AG09309 (cell line): ENCODE measurements around the gene WBP1L.

Source experiments
- DNase-seq: peaks from one replicate; pipeline ENCODE4 v3.0.0-alpha.2; 2010; ENCODE audit warnings: low read depth
- H3K4me3 ChIP-seq: 2 replicates; pipeline ENCODE4 v1.5.1; 2011; ENCODE audit warnings: mild to moderate bottlenecking, low read depth, low read length, moderate library complexity; ENCODE audit not compliant: control insufficient read depth
- CTCF ChIP-seq: IDR thresholded peaks from 2 replicates; pipeline ENCODE4 v1.5.1; 2011; ENCODE audit warnings: mild to moderate bottlenecking, low read depth, low read length, inconsistent platforms; ENCODE audit not compliant: insufficient read depth, control insufficient read depth; ENCODE audit errors: missing control alignments

The WBP1L gene

GRCh38 chr10:102811346-102811745 is 67.6 kb downstream of the WBP1L start:
- no peak for TF ChIP-seq CTCF
- DNase-seq, result no peak
- no peak overlapping the region for H3K4me3 ChIP-seq

DNA sequence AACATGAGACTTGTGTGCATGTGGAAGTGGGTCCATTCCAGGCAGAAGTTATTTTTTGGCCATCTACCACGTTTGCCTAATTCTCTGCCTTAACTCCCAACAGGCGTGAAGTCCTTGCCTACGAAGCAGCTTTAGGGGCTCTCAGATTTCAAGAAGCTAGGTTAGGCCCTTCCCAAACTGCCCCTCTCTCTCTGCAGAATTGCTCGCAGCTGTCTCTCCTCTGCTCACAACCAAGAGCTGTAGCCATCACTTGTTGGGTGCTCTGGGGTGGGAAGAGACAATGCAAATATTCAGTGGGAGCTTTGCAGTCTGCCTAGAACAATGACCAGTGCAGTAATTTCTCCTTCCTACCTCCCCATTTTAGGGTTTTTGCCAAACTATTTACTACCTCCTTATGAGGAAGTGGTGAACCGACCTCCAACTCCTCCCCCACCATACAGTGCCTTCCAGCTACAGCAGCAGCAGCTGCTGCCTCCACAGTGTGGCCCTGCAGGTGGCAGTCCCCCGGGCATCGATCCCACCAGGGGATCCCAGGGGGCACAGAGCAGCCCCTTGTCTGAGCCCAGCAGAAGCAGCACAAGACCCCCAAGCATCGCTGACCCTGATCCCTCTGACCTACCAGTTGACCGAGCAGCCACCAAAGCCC is 68.6 kb downstream of the WBP1L start:
- no peak for DNase-seq
- no peak overlapping the region for H3K4me3 ChIP-seq
- no peak for TF ChIP-seq CTCF

- TF ChIP-seq CTCF, result no peak
- no peak for DNase-seq
- no peak overlapping the region for H3K4me3 ChIP-seq
These were observed 69.3 kb downstream of the WBP1L start for GRCh38 chr10:102813017-102813541.

GRCh38 chr10:102813734-102814452 is 70.1 kb downstream of the WBP1L start:
- DNase-seq, result no peak
- H3K4me3 ChIP-seq, result no peak overlapping the region
- no peak for TF ChIP-seq CTCF

- no peak for TF ChIP-seq CTCF
- no peak for DNase-seq
- no peak overlapping the region for H3K4me3 ChIP-seq
These were observed 70.7 kb downstream of the WBP1L start for GRCh38 chr10:102814453-102814871.

- no peak for TF ChIP-seq CTCF
- no peak for DNase-seq
- H3K4me3 ChIP-seq, result no peak overlapping the region
These were observed 71.3 kb downstream of the WBP1L start for GRCh38 chr10:102814873-102815661.
